ENCODE measurements around the gene CCDC57.
A peak's percentile ranks its signal among the peaks of the same experiment; 100 is the strongest.

Gene CCDC57

GRCh38 chr17:82129095-82129494, 83.5 kb downstream of the CCDC57 start:
- Histone ChIP-seq H3K4me2 (no peak overlapping the region), H3K4me1 (peaks cover 44% of the 10 kb centered on the region), H3K27me3 (peaks cover 3% of the 10 kb centered on the region; the same call in 1 of the 2 replicates), H3K27ac (no peak overlapping the region), H3K9ac (no peak overlapping the region), H3K4me3 (no peak overlapping the region), H4K20me1 (no peaks in the 10 kb centered on the region), H3K36me3 (no peaks in the 10 kb centered on the region), H3K9me3 (no peaks in the 10 kb centered on the region)
- no peak for TF ChIP-seq Cebpa-rat (IDR thresholded peaks at IDR 0.05)

GRCh38 chr17:82128287-82128686, 84.4 kb downstream of the CCDC57 start:
- Histone ChIP-seq H3K27ac (no peak overlapping the region), H3K36me3 (no peaks in the 10 kb centered on the region), H4K20me1 (no peaks in the 10 kb centered on the region), H3K9me3 (no peaks in the 10 kb centered on the region), H3K4me2 (peak overlapping the region; percentile 89), H3K4me1 (peaks cover 36% of the 10 kb centered on the region), H3K9ac (no peak overlapping the region), H3K27me3 (peaks cover 3% of the 10 kb centered on the region; the same call in 1 of the 2 replicates), H3K4me3 (no peak overlapping the region)
- no peak for TF ChIP-seq Cebpa-rat (IDR thresholded peaks at IDR 0.05)

GRCh38 chr17:82127704-82128103, 84.9 kb downstream of the CCDC57 start:
- Histone ChIP-seq H3K36me3 (no peaks in the 10 kb centered on the region), H3K9me3 (no peaks in the 10 kb centered on the region), H3K4me2 (peak overlapping the region; percentile 89), H4K20me1 (no peaks in the 10 kb centered on the region), H3K4me3 (no peak overlapping the region), H3K9ac (no peak overlapping the region), H3K27ac (0 out of 2 replicates have a peak overlapping the region, but pooled peaks have one; percentile 11), H3K27me3 (peaks cover 3% of the 10 kb centered on the region; the same call in 1 of the 2 replicates), H3K4me1 (peaks cover 35% of the 10 kb centered on the region)
- TF ChIP-seq Cebpa-rat (IDR thresholded peaks at IDR 0.05) = no peak

- H4K20me1 ChIP-seq = no peaks in the 10 kb centered on the region
- 0 out of 2 replicates have a peak overlapping the region, but pooled peaks have one; percentile 11 for H3K27ac ChIP-seq
- H3K4me2 ChIP-seq = peak overlapping the region; percentile 89
- H3K4me3 ChIP-seq = 0 out of 2 replicates have a peak overlapping the region, but pooled peaks have one; percentile 22
- H3K9ac ChIP-seq = no peak overlapping the region
- no peak for TF ChIP-seq Cebpa-rat (IDR thresholded peaks at IDR 0.05)
- H3K4me1 ChIP-seq = peaks cover 40% of the 10 kb centered on the region
- no peaks in the 10 kb centered on the region for H3K36me3 ChIP-seq
- H3K27me3 ChIP-seq = peaks cover 3% of the 10 kb centered on the region; the same call in 1 of the 2 replicates
- H3K9me3 ChIP-seq = no peaks in the 10 kb centered on the region
These were observed 85.4 kb downstream of the CCDC57 start for GRCh38 chr17:82127315-82127595.

- peak overlapping the region; percentile 89 for H3K4me2 ChIP-seq
- no peaks in the 10 kb centered on the region for H4K20me1 ChIP-seq
- H3K27me3 ChIP-seq = peaks cover 3% of the 10 kb centered on the region; the same call in 1 of the 2 replicates
- no peak overlapping the region for H3K9ac ChIP-seq
- no peaks in the 10 kb centered on the region for H3K9me3 ChIP-seq
- peaks cover 45% of the 10 kb centered on the region for H3K4me1 ChIP-seq
- H3K4me3 ChIP-seq = 0 out of 2 replicates have a peak overlapping the region, but pooled peaks have one; percentile 22
- no peak overlapping the region for H3K27ac ChIP-seq
- no peak for TF ChIP-seq Cebpa-rat (IDR thresholded peaks at IDR 0.05)
- no peaks in the 10 kb centered on the region for H3K36me3 ChIP-seq
These were observed 85.9 kb downstream of the CCDC57 start for GRCh38 chr17:82126556-82127314.

GRCh38 chr17:82124101-82124500, 88.5 kb downstream of the CCDC57 start:
- H3K9ac ChIP-seq = no peak overlapping the region
- H3K4me3 ChIP-seq = no peak overlapping the region
- peaks cover 68% of the 10 kb centered on the region for H3K4me1 ChIP-seq
- H3K36me3 ChIP-seq = no peaks in the 10 kb centered on the region
- H3K4me2 ChIP-seq = no peak overlapping the region
- no peaks in the 10 kb centered on the region for H3K9me3 ChIP-seq
- peaks cover 3% of the 10 kb centered on the region; the same call in 1 of the 2 replicates for H3K27me3 ChIP-seq
- H4K20me1 ChIP-seq = no peaks in the 10 kb centered on the region
- no peak overlapping the region for H3K27ac ChIP-seq
- no peak for TF ChIP-seq Cebpa-rat (IDR thresholded peaks at IDR 0.05)

GRCh38 chr17:82121660-82122629, 90.7 kb downstream of the CCDC57 start:
- Histone ChIP-seq H3K36me3 (no peaks in the 10 kb centered on the region), H3K27ac (peak overlapping the region; percentile 66), H3K4me1 (peaks cover 56% of the 10 kb centered on the region), H3K4me3 (no peak overlapping the region), H3K9ac (peak overlapping the region; percentile 8; the same call in 1 of the 2 replicates), H3K9me3 (no peaks in the 10 kb centered on the region), H3K27me3 (no peaks in the 10 kb centered on the region), H4K20me1 (no peaks in the 10 kb centered on the region), H3K4me2 (peak overlapping the region; percentile 84)
- no peak for TF ChIP-seq Cebpa-rat (IDR thresholded peaks at IDR 0.05)

- Histone ChIP-seq H3K27me3 (no peaks in the 10 kb centered on the region), H3K4me1 (peaks cover 49% of the 10 kb centered on the region), H3K4me3 (no peak overlapping the region), H4K20me1 (no peaks in the 10 kb centered on the region), H3K9ac (no peak overlapping the region), H3K36me3 (no peaks in the 10 kb centered on the region), H3K27ac (peak overlapping the region; percentile 66), H3K9me3 (no peaks in the 10 kb centered on the region), H3K4me2 (peak overlapping the region; percentile 84)
- TF ChIP-seq Cebpa-rat (IDR thresholded peaks at IDR 0.05) = no peak
These were observed 91.4 kb downstream of the CCDC57 start for GRCh38 chr17:82121246-82121645.

- Histone ChIP-seq H3K9ac (no peak overlapping the region), H3K27me3 (no peaks in the 10 kb centered on the region), H3K27ac (no peak overlapping the region), H3K9me3 (no peaks in the 10 kb centered on the region), H3K4me2 (no peak overlapping the region; the same call in 1 of the 2 replicates), H3K4me3 (no peak overlapping the region), H3K4me1 (peaks cover 44% of the 10 kb centered on the region), H3K36me3 (no peaks in the 10 kb centered on the region), H4K20me1 (no peaks in the 10 kb centered on the region)
- no peak for TF ChIP-seq Cebpa-rat (IDR thresholded peaks at IDR 0.05)
These were observed 92.5 kb downstream of the CCDC57 start for GRCh38 chr17:82120148-82120547.

Measured in BLaER1 (cell line).